ENCODE data around the gene DCC. TPM values are rescaled to one million over a fixed set of nuclear protein-coding genes. Genes with fewer than 3 reads are reported as not detected.

The DCC gene
- total RNA-seq, 1 experiment from 2014 or later = not detected

DNA sequence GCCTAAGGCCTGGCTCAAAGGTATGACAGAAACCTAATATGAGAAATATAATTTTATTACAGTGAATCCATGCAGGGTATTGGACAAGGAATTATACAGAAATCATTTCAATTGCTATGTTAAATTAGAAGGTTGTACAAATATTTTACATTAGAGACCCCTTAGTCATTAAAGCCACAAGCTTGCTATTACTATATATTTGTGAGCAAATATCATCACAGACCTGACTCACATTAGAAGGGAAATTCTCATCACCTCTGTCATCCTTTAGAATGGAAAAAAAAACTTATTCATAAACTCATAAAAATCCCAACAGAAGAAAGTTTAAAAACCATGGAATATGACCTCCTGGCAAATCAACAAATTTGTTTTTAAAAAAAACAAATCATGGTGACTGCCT is 277.9 kb downstream of the DCC start:
- no TSS peak for BruUV-seq (replicated peaks)
- no peaks in the 10 kb centered on the region for H3K4me1 ChIP-seq (replicated peaks; ENCODE audit: insufficient read depth)
- DNase-seq = no peak
- no peak overlapping the region for H2AFZ ChIP-seq
- TF ChIP-seq, protein P1, sequence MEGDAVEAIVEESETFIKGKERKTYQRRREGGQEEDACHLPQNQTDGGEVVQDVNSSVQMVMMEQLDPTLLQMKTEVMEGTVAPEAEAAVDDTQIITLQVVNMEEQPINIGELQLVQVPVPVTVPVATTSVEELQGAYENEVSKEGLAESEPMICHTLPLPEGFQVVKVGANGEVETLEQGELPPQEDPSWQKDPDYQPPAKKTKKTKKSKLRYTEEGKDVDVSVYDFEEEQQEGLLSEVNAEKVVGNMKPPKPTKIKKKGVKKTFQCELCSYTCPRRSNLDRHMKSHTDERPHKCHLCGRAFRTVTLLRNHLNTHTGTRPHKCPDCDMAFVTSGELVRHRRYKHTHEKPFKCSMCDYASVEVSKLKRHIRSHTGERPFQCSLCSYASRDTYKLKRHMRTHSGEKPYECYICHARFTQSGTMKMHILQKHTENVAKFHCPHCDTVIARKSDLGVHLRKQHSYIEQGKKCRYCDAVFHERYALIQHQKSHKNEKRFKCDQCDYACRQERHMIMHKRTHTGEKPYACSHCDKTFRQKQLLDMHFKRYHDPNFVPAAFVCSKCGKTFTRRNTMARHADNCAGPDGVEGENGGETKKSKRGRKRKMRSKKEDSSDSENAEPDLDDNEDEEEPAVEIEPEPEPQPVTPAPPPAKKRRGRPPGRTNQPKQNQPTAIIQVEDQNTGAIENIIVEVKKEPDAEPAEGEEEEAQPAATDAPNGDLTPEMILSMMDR (conservative IDR thresholded peaks at IDR 0.05) = no peak
- CTCF ChIA-PET = no interaction called here
- no peaks in the 10 kb centered on the region for H3K79me2 ChIP-seq (ENCODE audit: low read depth)
- POLR2A ChIA-PET (ENCODE audit: unreplicated experiment) = no interaction called here
- no peak overlapping the region for H3K4me3 ChIP-seq
- H3K27ac ChIP-seq = no peak overlapping the region
- no peak overlapping the region for H3K4me2 ChIP-seq
- H3K27me3 ChIP-seq (ENCODE audit: insufficient read depth, low read depth) = peaks cover 17% of the 10 kb centered on the region; the same call in 1 of the 2 replicates
- H3F3A ChIP-seq (ENCODE audit: insufficient read depth, low read depth) = no peaks in the 10 kb centered on the region
- H3K36me3 ChIP-seq (ENCODE audit: low read depth) = no peaks in the 10 kb centered on the region
- H3K9me3 ChIP-seq (ENCODE audit: insufficient read depth, low read depth) = no peaks in the 10 kb centered on the region
- intact Hi-C loops (cut with micrococcal nuclease; ENCODE audit: unreplicated experiment) = no loop called here
- no peaks in the 10 kb centered on the region for H3K9me2 ChIP-seq (ENCODE audit: insufficient read depth)
- H4K20me1 ChIP-seq (ENCODE audit: insufficient read depth) = no peaks in the 10 kb centered on the region

DNA sequence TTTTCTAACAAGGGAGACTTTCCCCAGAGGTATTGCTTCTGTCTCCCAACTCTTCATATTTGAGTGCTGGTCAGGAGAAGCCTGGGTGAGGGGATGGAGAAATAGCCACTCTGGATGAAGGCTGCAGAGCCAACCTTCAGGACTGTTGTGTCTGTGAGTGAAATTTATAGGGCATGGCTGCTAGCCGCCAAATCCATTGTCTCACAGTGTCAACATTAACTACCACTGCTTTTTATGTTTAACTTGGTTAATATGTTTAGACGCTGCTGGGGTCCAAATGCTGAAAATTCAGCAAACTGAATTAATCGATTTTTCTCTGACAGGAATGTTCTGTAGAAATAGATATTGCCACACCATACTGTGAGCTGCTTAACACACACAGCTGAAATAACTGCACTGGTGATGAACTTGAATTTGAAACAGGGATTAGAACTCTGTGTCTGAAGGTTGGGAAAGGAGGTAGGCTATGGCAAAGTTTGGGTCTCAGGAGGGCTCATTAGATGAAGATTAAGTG is 281.0 kb downstream of the DCC start:
- intact Hi-C loops (cut with micrococcal nuclease; ENCODE audit: unreplicated experiment) = no loop called here
- H3K27me3 ChIP-seq (ENCODE audit: insufficient read depth, low read depth) = 0 out of 2 replicates have a peak, but pooled peaks cover 3% of the 10 kb centered on the region

DNA sequence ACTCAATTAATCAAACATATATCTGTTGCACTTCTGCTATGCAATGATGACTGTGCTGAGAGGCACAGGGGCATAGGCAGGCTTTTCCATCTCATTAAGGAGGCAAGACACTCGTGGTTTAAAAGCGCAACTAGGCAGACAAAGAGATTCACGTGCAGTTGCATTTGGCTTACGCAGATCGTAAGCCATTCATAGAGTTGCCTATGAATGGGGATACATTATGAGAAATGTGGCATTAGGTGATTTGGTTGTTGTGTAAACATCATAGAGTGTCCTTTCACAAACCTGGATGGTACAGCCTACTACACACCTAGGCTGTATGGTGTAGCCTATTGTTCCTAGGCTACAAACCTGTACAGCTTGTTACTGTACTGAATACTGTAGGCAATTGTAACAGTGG is 284.7 kb downstream of the DCC start:
- no peak overlapping the region for H3K4me2 ChIP-seq
- no peaks in the 10 kb centered on the region for H3K9me2 ChIP-seq (ENCODE audit: insufficient read depth)
- H3K4me3 ChIP-seq = no peak overlapping the region
- H3K4me1 ChIP-seq (replicated peaks; ENCODE audit: insufficient read depth) = no peaks in the 10 kb centered on the region
- 0 out of 2 replicates have a peak, but pooled peaks cover 3% of the 10 kb centered on the region for H3K27me3 ChIP-seq (ENCODE audit: insufficient read depth, low read depth)
- ChIA-PET POLR2A (ENCODE audit: unreplicated experiment) (no interaction called here), CTCF (no interaction called here)
- BruUV-seq (replicated peaks) = no TSS peak
- H4K20me1 ChIP-seq (ENCODE audit: insufficient read depth) = no peaks in the 10 kb centered on the region
- H3K36me3 ChIP-seq (ENCODE audit: low read depth) = no peaks in the 10 kb centered on the region
- no peak overlapping the region for H3K27ac ChIP-seq
- no peaks in the 10 kb centered on the region for H3K79me2 ChIP-seq (ENCODE audit: low read depth)
- intact Hi-C loops (cut with micrococcal nuclease; ENCODE audit: unreplicated experiment) = no loop called here
- TF ChIP-seq EZH2 (IDR thresholded peaks at IDR 0.05; ENCODE audit: low read depth) = no peak
- TF ChIP-seq, protein P1 (conservative IDR thresholded peaks at IDR 0.05) = no peak
- no peaks in the 10 kb centered on the region for H3K9me3 ChIP-seq (ENCODE audit: insufficient read depth, low read depth)
- no peak overlapping the region for H2AFZ ChIP-seq
- DNase-seq = no peak
- no peaks in the 10 kb centered on the region for H3F3A ChIP-seq (ENCODE audit: insufficient read depth, low read depth)

More for the DNA sequence above, 281.0 kb downstream of the DCC start:
- BruUV-seq (replicated peaks) = no TSS peak
- Histone ChIP-seq H3K9me3 (ENCODE audit: insufficient read depth, low read depth) (no peaks in the 10 kb centered on the region), H3K4me1 (replicated peaks; ENCODE audit: insufficient read depth) (no peaks in the 10 kb centered on the region), H2AFZ (no peak overlapping the region), H4K20me1 (ENCODE audit: insufficient read depth) (no peaks in the 10 kb centered on the region), H3K79me2 (ENCODE audit: low read depth) (no peaks in the 10 kb centered on the region), H3K4me2 (no peak overlapping the region), H3K36me3 (ENCODE audit: low read depth) (no peaks in the 10 kb centered on the region), H3K27ac (no peak overlapping the region), H3F3A (ENCODE audit: insufficient read depth, low read depth) (no peaks in the 10 kb centered on the region), H3K9me2 (ENCODE audit: insufficient read depth) (no peaks in the 10 kb centered on the region), H3K4me3 (no peak overlapping the region)
- no peak for TF ChIP-seq EZH2 (IDR thresholded peaks at IDR 0.05; ENCODE audit: low read depth)
- DNase-seq = no peak
- ChIA-PET CTCF (no interaction called here), POLR2A (ENCODE audit: unreplicated experiment) (interaction anchor here (0.7 kb wide), 1 partner anchor 97 kb away, joined by 5 read pairs; no protein-coding TSS in a partner anchor)

DNA sequence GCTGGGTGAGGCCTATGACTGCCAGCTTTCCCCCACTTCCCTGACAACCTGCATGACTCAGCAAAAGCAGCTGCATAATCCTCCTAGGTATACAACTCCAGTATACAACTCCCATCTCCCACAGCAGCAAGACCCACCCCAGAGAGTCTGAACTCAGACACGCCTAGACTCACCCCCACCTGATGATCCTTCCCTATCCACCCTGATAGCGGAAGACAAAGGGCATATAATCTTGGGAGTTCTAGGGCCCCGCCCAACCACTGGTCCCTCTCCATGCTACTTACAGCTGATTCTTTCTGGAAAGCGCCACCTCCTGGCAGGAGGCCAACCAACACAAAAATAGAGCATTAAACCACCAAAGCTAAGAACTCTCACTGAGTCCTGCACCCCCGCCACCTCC is 296.5 kb downstream of the DCC start:
- no peak overlapping the region for H3K27ac ChIP-seq
- CTCF ChIA-PET = no interaction called here

More for the DNA sequence above, 296.5 kb downstream of the DCC start:
- Histone ChIP-seq H3K4me2 (no peak overlapping the region), H3F3A (ENCODE audit: insufficient read depth, low read depth) (no peaks in the 10 kb centered on the region), H3K9me2 (ENCODE audit: insufficient read depth) (no peaks in the 10 kb centered on the region), H3K27me3 (ENCODE audit: insufficient read depth, low read depth) (no peaks in the 10 kb centered on the region), H4K20me1 (ENCODE audit: insufficient read depth) (no peaks in the 10 kb centered on the region), H3K79me2 (ENCODE audit: low read depth) (no peaks in the 10 kb centered on the region), H3K4me3 (no peak overlapping the region), H3K36me3 (ENCODE audit: low read depth) (no peaks in the 10 kb centered on the region), H2AFZ (no peak overlapping the region), H3K9me3 (ENCODE audit: insufficient read depth, low read depth) (no peaks in the 10 kb centered on the region), H3K4me1 (replicated peaks; ENCODE audit: insufficient read depth) (no peaks in the 10 kb centered on the region)
- DNase-seq = no peak
- BruUV-seq (replicated peaks) = no TSS peak
- intact Hi-C loops (cut with micrococcal nuclease; ENCODE audit: unreplicated experiment) = no loop called here
- TF ChIP-seq EZH2 (IDR thresholded peaks at IDR 0.05; ENCODE audit: low read depth) = no peak
- TF ChIP-seq, protein P1 (conservative IDR thresholded peaks at IDR 0.05) = no peak
- POLR2A ChIA-PET (ENCODE audit: unreplicated experiment) = no interaction called here

All from PC-9 (cell line).